NCI-H1694 treated with DMSO at 0.1 percent for 48 hours (cell line): Measurements from ENCODE around the gene THEMIS2.
"Not testable (repeated sequence)": the region's sequence is repeated elsewhere in the genome, so short reads cannot be mapped to it uniquely, and the experiment has no call there.

ENCODE experiments used
- DNase-seq: peaks from one replicate; lab custom pipeline; 2025; lab: John Stamatoyannopoulos, UW

THEMIS2 gene

GRCh38 chr1:27863538-27863915, 8.8 kb upstream of the THEMIS2 start:
- no peak for DNase-seq

- DNase-seq: no peak
Measured at GRCh38 chr1:27864264-27864895, 8.0 kb upstream of the THEMIS2 start.

- no peak for DNase-seq
Measured at GRCh38 chr1:27865821-27866220, 6.5 kb upstream of the THEMIS2 start.

- no peak for DNase-seq
Measured at GRCh38 chr1:27868556-27868931, 3.8 kb upstream of the THEMIS2 start.

- no peak for DNase-seq
Measured at GRCh38 chr1:27868932-27869718, 3.2 kb upstream of the THEMIS2 start.

GRCh38 chr1:27869719-27870085, 2.6 kb upstream of the THEMIS2 start:
- no peak for DNase-seq

GRCh38 chr1:27871076-27871475, 1.3 kb upstream of the THEMIS2 start:
- not testable (repeated sequence) for DNase-seq

GRCh38 chr1:27872802-27873551, 633 bp downstream of the THEMIS2 start:
- DNase-seq: no peak

GRCh38 chr1:27873671-27874384, 1.5 kb downstream of the THEMIS2 start:
- no peak for DNase-seq

GRCh38 chr1:27876341-27877114, 4.2 kb downstream of the THEMIS2 start:
- DNase-seq: no peak

GRCh38 chr1:27877115-27877416, 4.7 kb downstream of the THEMIS2 start:
- DNase-seq: no peak

GRCh38 chr1:27878039-27878438, 5.7 kb downstream of the THEMIS2 start:
- DNase-seq: no peak

- no peak for DNase-seq
Measured at GRCh38 chr1:27878787-27879335, 6.5 kb downstream of the THEMIS2 start.

- no peak for DNase-seq
Measured at GRCh38 chr1:27879374-27880082, 7.2 kb downstream of the THEMIS2 start.

- DNase-seq: no peak
Measured at GRCh38 chr1:27882543-27882903, 10.2 kb downstream of the THEMIS2 start.

- no peak for DNase-seq
Measured at GRCh38 chr1:27883536-27883935, 11.2 kb downstream of the THEMIS2 start.

GRCh38 chr1:27884006-27884954, 11.9 kb downstream of the THEMIS2 start:
- no peak for DNase-seq

- no peak for DNase-seq
Measured at GRCh38 chr1:27885114-27885528, 12.8 kb downstream of the THEMIS2 start.

- DNase-seq: no peak
Measured at GRCh38 chr1:27885621-27886352, 13.4 kb downstream of the THEMIS2 start.
